IPS DF 4.7 (cell line): ENCODE data around the gene SNAPC2.
A peak's percentile ranks its signal among the peaks of the same experiment; 100 is the strongest.
"Not testable (repeated sequence)": the region's sequence is repeated elsewhere in the genome, so short reads cannot be mapped to it uniquely, and the experiment has no call there.

Experiments
- DNase-seq: peaks from one replicate; pipeline ENCODE4 v3.0.0-alpha.2; 2013; ENCODE audit warnings: low spot score; ENCODE audit errors: extremely low read depth

The SNAPC2 gene

DNA sequence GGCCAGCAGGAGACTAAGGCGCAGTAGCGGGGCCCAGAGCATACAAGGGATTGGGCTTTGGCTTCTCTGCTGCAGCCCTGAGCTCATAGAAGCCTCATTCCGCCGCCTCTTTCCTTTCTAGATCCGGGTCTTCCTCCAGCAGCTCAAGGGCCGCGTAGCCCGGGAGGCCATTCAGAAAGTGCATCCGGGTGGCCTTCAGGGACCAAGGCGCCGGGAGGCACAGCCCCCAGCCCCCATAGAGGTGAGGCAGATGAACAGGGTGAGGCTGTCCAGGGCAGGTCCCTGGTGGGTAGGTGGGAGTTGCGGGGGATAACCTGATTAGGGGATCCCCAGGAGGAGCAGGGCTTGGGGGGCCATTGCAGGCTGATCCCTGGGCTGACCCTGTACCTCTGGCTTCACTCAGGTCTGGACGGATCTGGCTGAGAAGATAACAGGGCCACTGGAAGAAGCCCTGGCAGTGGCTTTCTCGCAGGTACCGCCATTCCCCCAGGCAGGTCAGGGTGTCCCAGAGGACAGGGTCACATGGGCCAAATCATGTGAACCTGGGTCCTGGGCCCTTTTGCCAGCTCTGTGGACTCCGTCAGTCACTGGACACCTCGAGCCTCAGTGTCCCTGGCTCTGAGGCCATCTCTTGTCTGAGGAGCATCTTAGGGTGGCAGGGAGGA is 1.3 kb downstream of the SNAPC2 start:
- no peak for DNase-seq

DNA sequence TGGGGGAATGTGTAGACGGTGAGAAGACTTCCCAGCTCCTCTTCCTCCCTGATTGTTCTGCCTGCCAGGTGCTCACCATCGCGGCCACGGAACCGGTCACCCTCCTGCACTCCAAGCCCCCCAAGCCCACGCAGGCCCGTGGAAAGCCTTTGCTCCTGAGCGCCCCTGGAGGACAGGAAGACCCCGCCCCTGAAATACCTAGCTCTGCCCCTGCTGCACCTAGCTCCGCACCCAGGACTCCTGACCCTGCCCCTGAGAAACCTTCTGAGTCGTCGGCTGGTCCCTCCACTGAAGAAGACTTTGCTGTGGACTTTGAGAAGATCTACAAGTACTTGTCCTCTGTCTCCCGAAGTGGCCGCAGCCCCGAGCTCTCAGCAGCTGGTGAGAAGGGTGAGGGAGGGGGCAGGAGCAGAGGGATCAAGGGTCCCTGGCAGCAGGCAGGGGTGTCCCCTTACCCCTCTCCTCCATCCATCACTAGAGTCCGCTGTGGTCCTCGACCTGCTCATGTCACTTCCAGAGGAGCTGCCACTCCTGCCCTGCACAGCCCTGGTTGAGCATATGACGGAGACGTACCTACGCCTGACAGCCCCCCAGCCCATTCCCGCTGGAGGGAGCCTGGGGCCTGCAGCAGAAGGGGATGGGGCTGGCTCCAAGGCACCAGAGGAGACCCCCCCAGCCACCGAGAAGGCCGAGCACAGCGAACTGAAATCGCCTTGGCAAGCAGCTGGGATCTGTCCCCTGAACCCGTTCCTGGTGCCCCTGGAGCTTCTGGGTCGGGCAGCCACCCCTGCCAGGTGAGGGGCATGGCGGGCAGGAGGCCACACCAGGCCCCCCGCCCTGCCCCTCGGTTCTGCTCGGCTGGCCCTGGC is 2.1 kb downstream of the SNAPC2 start:
- no peak for DNase-seq

DNA sequence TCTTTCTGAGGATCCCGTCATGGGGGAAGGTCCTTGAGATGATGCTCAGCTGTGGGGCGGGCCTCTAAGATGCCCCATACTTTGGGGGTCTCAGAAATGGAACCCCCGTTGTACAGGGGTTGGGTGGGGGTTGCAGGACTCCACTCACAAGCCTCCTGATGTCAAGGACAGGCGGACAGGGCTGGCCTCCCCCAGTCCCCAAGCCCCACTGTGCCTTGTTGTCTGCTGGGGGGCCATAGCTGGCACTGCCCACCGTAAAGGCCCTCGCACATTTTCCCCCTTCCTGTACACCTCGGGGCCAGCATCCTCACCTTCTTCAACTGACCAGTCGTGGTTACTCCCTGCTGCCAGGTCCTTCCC is 2.7 kb downstream of the SNAPC2 start:
- DNase-seq, result no peak

DNA sequence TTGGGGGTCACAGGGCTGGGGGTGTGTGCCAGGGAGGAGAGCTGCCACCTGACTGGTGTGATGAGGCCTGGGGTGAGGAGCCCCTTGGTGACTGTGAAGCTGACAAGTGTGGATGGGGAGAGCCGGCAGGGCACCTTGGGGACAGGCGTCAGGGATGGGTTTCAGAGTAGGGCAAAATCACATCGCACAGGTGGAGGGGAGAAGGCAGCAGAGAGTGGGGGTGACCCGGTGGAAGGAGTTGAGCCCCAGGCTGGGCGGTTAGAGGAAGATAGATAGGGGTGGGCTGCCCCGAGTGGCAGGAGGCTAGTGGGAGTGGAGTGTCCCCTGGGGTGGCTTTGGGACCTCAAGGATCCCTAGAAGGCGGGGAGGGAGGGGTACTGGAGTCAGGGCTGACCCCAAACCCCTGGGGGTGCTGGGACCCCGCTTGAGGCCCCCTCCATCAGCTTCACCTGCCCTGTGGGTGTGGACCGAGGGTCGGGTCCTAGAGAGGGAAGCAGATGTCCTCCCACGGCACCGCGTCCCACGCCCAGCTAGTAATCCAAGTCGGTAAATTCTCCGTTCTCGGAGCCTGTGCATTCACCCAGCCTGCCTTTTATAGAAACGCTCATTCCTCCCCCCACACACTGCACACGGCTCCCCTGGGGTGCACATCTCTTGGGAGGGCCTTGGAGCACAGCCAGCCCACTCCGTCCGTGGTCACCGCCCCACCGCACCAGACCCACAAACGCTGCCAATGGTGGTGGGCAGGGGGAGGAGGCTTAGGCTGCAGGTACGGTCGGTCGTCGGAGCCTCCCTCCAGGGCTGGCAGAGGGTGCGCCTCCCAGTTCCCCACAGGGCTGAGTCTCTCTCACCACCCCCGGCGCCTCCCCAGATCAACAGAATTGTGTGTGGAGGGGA is 3.4 kb downstream of the SNAPC2 start:
- no peak for DNase-seq

DNA sequence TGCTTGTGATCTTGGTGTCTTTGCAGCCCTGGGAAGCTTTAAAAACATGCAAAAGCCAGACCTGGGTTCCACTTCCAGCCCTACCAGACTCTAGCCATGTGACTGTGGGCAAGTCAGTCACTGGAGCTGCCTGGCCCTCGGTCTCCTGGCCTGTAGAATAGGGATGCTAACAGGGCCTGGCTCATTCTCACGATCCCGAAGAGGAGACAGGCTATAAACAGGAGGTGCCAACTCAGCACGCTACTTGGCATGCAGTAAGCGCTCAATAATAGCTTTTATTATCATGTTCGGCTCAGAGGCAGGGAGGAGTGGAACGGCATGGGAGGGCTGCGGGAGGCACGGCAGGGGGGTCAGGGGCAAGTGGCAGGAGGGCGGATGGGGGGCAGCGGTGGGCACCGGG is 4.1 kb downstream of the SNAPC2 start:
- no peak for DNase-seq

DNA sequence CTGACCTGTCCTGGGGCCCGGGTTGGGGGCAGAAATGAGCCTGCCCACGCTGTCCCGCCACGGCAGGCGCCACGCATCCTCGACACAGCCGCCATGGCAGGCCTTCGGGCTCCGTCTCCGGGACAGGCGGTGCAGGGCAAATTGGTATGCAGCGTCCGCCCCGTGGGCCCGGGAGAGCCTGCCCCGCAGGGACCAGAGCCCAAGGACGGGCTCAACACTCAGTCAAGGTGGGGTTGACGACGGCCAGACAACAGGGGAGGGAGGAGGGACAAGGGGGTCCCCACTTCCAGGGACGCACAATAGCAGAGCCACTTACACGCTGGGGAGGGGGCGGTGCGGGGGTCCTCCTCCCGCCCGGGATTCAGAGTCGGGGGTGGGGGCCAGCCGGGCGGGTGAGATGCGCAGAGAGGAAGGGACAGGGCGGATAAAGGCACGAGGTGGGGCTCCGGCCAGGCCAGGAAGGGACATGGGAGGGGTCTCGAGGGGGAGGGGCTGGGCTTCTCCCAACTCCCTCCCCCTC is 4.6 kb downstream of the SNAPC2 start:
- no peak for DNase-seq

DNA sequence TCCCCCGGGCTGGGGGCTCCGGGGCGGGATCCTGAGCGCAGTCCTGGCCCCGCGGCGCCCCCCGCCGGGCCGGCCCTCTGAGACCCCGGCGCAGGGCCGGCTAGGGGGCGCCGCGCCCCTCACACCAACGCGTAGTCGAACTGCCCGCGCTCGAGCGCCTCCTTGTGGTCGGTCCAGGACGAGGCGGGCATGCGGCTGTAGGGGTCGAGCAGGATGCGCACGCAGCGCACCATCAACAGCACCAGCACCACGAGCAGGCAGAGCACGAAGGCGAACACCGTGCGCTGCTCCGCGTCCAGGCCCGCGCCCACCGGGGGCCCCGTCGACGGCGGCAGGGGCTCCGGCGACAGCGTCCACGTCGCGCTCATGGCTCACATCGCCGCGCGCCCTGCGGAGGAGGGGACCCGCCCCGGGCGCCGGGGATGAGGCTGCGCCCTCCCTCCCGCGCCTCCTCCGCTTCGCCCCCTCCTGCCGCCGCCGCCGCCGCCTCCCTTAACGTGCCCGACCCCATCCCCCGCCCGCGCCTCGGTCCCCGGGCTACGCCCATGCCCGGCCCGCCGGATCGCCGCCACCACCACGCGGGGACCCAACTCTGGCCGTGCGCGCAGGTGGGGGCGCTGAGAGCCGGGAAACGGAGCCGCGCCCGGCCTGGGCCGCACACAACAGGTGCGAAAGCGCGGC is 5.2 kb downstream of the SNAPC2 start:
- peak; percentile 78 for DNase-seq

DNA sequence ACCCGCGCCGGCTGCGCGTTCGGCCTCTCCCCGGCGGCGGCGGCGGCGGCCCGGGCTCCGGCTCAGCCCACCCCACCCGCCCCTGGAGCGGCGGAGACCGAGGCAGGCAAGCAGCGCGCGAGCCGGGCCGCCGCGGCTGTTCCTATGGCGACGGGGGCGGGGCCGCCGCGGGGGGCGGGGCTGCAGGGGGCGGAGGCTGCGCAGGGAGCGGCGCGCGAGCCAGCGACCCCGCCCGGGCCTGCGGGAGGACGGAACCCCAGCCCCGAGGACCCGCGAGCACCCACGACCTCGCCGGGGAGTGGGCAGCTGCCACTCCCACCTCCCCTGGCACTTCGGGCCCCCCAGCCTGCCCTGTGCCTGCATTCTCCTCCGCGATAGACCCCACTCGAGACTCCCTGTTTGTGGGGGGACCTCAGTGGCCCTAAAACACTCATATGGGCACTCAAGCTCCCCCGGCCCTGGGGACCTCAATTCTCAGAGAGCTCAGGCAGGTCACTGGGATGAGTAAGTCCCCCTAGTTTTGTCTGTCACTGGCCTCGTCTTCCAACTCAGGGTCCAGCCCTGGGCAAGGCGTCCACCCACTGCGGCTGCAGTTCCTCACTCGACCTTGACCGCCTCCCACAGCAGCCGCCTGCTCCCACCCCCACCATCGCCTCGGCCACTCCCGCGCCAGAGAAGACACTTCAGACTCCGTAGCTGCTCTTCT is 6.0 kb downstream of the SNAPC2 start, which contains the start of gene CTXN1:
CTXN1 (minus strand) TSS at position 115 of the 706 bp plus-strand sequence. CDS start 597 bp downstream, outside the sequence.
- DNase-seq, result no peak

DNA sequence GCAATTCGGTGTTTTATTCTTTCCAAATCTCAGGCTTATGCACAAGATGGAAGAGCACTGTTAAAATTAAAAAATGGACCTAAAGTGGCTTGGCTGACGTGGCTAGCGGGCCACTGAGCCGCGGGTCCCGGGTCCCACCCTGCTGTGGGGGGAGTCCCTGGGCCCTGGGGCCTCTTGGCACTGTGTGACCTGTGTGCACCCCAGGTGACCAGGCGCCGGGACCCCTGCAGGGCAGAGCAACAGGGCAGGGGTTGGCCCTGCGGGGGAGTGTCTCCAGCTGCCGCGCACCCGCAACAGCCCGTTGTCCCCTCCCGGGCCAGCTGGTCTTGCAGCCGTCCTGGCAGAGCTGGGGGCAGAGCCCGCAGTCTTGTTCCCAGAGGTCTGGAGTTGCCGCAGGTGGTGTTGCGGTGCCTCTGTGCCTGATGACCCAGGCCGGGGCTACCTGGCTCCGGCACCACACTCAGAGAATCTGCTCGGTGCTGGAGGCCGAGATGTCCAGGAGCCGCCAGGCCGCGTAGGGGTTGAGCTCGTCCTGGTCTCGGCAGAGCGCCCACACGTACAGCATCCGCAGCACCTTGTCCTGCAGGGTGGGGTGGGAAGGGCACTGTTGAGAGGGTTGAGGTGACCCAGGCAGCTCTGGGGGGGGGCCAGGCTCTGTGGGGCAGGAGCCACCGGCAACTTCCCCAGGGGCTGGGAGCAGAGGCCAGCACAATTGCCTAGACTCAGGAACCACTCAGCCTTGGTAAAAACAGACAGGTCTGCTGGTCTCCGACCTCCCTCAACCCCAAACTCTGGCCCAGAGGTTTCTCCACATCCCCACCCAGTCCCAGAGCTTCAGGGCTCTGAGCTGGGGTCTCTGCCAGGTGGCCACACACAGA is 6.8 kb downstream of the SNAPC2 start:
- DNase-seq, result no peak

DNA sequence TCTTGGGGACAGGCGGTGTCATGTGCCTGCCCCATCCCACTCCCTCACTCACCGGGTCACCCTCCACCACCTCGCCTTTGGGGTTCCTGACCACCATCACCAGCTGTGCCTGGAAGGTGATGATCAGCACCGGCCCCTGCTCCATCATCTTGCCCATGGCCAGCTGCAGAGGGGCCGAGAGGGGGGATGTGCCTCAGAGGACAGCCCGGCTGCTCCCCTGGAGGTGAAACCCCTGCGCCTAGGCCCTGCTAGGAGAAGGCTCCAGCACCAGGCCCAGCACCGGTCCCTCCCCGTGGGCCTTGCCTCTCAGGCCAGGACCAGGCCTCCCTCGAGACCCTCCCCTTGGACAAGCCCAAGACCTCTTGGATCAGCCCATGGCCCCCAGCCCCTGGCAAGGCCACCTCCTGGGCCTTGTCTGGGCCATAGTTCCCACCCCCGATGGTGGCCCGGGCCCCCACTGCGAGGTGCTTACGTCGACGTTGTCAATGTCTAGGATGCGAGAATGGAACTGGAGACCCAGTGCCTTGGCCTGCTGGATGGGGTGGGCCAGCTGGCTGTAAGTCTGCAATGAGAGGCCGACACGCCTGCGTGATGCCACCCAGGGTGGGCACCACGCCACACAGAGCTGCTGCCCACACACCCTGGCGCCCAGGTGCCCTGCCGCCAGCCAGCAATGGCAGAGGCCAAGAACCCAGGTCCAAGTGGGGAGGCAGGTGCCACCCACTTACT is 7.6 kb downstream of the SNAPC2 start:
- no peak for DNase-seq

DNA sequence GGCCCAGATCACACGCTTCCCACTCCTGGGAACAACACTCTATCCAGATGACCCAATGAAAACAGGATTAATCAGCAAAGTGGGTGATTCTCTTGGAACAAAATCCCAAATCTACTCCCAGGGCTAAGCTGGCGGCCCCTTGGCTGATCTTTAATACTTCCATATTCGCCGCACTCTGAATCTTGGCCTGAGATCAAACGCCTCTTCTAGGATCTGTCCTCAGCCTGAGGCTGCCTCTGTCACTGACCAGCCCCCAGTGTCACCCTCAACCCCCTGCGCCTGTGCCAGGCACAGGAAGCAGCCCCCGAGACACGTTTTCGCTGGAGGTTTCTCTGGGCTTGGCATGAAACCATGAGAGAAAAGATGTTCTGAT is 8.2 kb downstream of the SNAPC2 start:
- no peak for DNase-seq

DNA sequence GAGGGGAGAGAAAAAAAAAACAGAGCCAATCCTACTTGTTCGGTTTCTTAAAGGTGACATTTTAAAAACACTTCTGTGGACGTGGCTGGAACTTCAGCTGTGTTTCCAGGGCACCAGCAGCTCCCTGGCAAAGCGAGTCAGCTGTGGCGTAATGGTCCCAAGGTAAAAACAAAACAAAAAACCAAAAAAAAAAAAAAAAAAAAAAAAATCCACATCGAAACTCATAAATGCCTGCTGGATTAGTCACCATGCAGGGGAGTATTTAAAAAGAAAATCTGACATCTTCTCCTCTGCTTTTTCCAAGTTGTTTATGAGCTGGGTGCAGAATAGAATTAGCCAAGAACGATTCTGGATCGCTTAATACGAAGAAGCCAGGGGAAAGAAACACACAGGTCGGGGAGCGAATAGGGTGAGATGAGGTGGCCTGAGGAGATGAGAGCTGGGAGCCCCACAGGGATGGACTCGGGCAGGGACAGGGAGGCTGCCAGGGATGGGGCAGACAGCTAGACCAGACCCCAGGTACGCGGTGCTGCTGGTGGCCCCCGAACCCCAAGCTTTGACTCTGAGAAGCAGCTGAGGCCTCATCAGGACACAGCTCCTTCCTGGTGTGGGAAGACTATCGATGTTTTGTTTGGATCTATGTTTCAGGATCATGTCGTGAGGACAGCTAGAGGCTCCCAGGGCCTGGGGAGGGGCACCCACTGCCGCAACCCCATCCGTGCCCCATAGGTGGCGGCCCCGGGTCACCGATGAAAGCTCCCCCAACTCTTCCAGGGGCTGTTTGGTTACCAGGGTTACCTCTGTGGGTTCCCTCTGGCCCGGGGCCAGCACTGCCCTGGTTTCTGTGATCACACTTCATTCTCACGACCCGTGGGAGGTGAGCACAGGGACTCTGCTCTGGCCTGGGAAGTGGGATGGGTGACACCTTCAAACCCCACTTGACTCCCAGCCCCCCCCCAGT is 8.9 kb downstream of the SNAPC2 start:
- DNase-seq, result no peak

DNA sequence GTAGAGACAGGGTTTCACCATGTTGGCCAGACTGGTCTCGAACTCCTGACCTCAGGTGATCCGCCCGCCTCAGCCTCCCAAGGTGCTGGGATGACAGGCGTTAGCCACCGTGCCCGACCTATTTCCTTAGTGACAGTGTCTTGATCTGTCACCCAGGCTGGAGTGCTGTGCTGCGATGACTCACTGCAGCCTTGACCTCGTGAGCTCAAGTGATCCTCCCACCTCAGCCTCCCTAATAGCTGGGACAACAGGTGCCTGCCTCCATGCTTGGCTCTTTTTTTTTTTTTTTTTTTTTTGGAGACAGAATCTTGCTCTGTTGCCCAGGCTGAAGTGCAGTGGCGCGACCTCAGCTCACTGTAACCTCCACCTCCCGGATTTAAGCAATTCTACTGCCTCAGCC is 9.9 kb downstream of the SNAPC2 start:
- DNase-seq, result not testable (repeated sequence)

DNA sequence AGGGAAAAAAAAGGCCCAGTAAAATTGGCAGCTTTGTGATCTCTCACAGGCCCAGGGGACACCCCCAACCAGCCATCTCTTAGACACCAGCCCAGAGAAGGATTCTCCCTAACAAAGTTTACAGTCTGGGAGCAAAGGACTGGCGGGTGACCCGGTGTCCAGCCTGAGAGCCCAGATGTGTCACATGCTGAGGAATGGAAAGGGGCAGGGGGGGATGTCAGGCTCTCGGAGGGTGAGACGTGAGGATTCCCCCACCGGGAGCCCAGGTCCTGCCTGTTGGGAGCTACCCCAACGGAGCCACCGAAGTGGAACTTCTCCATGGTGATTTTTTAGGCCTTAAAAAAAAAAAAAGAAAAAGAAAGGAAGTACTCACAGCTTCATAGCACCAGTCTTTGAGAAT is 10.6 kb downstream of the SNAPC2 start:
- no peak for DNase-seq

DNA sequence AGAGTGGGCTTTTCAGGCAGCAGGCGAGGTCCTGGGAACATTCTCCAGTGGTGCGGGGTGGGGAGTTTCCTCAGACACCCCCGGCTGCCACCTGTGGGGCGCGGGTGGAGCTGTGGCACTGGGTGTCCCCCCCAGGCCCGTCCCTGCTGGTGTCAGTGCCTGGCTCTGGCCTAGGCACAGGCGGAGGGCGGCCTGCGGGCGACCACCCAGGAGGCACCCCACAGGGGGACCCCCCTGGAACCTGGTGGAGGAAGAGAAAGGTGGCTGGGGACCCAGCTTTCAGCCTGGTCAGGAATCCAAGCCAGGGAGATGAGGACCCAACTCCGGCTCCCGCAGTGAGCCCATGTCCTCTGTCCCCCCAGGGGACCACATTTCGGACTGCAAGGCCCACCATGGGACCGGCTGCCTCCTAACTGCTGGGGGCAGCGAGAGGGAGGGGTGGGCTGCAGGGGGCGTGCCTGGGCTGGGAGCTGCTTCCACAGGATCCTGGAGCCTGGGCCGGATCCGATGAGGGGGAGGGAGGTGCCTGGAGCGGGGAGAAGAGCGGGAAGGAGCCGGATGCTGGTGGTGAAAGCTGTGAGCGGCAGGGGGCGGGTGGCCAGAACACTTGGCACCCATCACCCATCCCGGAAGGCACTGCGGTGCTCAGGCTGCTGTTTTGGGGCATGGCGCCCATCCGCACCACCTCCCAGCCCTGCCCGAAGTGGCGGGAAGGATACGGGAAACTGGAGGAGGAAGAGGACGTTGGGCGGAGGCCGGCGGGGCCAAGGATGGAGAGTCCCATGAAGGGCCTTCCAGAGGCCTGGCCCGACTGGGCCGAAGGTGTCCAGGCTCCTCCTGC is 11.3 kb downstream of the SNAPC2 start:
- DNase-seq, result no peak

DNA sequence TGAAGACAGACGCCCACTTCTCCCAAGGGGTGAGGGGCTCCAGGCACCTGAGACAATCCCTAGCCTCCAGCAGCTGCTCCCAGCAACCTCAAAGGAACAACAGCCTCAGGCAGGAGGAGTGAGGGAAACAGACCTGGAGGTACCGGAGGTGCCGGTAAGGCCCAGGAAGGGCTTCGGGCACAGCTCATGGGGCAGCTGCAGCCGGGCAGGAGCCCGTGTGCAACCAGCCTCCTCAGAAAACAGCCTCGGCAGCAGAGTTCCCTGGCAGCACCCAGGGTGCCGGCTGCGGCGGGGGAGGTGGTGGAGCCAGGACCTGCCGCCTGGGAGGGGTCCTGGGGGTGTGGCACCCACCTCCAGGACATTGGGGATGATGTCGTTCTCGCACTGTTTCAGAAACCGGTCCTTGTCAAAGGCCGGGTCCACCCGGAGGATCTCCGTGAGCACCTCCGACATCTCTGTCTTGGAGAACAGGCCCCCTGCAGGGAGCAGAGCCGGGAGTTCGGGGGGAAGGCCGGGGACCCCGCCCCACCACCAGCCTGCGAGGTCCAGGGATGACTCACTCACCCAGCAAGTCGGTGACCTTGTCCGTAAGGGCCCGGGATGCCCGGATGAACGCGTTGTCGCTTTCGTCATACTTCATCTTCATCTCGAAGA is 12.3 kb downstream of the SNAPC2 start:
- no peak for DNase-seq
